Panc1 (cell line): ENCODE measurements around the gene ZDHHC20. TPM values are rescaled to one million over a fixed set of nuclear protein-coding genes. Genes with fewer than 3 reads are reported as not detected.
A peak's percentile ranks its signal among the peaks of the same experiment; 100 is the strongest.

ENCODE experiments used
- ATAC-seq: fragments of 200-7000 bp; cut with Tn5 transposase; 2 replicates; pipeline ENCODE4 v1.9.1; 2020; ENCODE audit warnings: mild to moderate bottlenecking, moderate library complexity
- BruUV-seq: library from RNA; stranded (reverse); fragments of 400-500 nt; replicated peaks from 2 replicates; lab custom pipeline; 2021; lab: Mats Ljungman, UMichigan
- CTCF ChIA-PET: fragments of 300-600 bp; sonication (Branson Sonifier 250); formaldehyde crosslinking; loops from one replicate; lab custom pipeline; 2022; ENCODE audit warnings: antibody characterized with exemption; lab: Charles Lee
- POLR2A ChIA-PET: fragments of 300-600 bp; sonication (Branson Sonifier 250); formaldehyde crosslinking; loops from one replicate; lab custom pipeline; 2022; ENCODE audit warnings: antibody characterized with exemption; lab: Charles Lee
- DNase-seq: peaks from one replicate; pipeline ENCODE4 v3.0.0-alpha.2; 2010; ENCODE audit warnings: low read depth, low spot score
- H3K27ac ChIP-seq: 2 replicates; pipeline ENCODE4 v1.5.1; 2011; ENCODE audit warnings: mild to moderate bottlenecking, low read length, inconsistent platforms
- H3K27me3 ChIP-seq: fragments of 200-500 bp; sonication (Bioruptor generic); 2 replicates; pipeline ENCODE4 v1.6.0; 2014; ENCODE audit warnings: low read length, inconsistent platforms; ENCODE audit not compliant: control insufficient read depth, insufficient read depth
- H3K36me3 ChIP-seq: fragments of 200-500 bp; sonication (Bioruptor generic); 2 replicates; pipeline ENCODE4 v1.5.1; 2014; ENCODE audit warnings: inconsistent platforms, mild to moderate bottlenecking, low read length, moderate library complexity; ENCODE audit not compliant: control insufficient read depth, insufficient read depth
- H3K4me1 ChIP-seq: 2 replicates; pipeline ENCODE4 v1.5.1; 2011; ENCODE audit warnings: inconsistent platforms, mild to moderate bottlenecking, low read length, moderate library complexity; ENCODE audit not compliant: control insufficient read depth, insufficient read depth
- H3K4me3 ChIP-seq, 2 experiments: 2 replicates each; pipeline ENCODE4 v1.5.1; 2011 to 2012; ENCODE audit warnings: low read depth in 2 of 2, low read length in 2 of 2, mild to moderate bottlenecking in 2 of 2, inconsistent platforms in 1 of 2, moderate library complexity in 1 of 2
- H3K9me3 ChIP-seq: fragments of 200-500 bp; sonication (Bioruptor generic); 2 replicates; pipeline ENCODE4 v1.5.1; 2014; ENCODE audit warnings: low read depth, mild to moderate bottlenecking, inconsistent platforms, low read length, moderate library complexity; ENCODE audit not compliant: control insufficient read depth, insufficient read depth
- POLR2AphosphoS5 ChIP-seq: IDR thresholded peaks from 2 replicates; pipeline ENCODE4 v1.6.1; 2012; ENCODE audit warnings: mild to moderate bottlenecking, low read depth, low read length, moderate library complexity
- SIN3A ChIP-seq: IDR thresholded peaks from 2 replicates; pipeline ENCODE4 v1.6.1; 2012; ENCODE audit warnings: low read depth, mild to moderate bottlenecking, low read length, moderate library complexity, borderline replicate concordance; ENCODE audit not compliant: insufficient read depth
- TCF7L2 ChIP-seq: IDR thresholded peaks from 2 replicates; pipeline ENCODE4 v1.6.1; 2011; ENCODE audit warnings: mild to moderate bottlenecking, low read depth, low read length, inconsistent platforms
- in situ Hi-C: cut with HindIII; loops from 2 replicates; pipeline ENCODE4 v1.10.0; 2016; ENCODE audit warnings: low sequenced_read_pairs, low pct_unique_long_range_greater_than_20kb
- intact Hi-C: fragments of 100-400 bp; cut with micrococcal nuclease; formaldehyde crosslinking; loops from one replicate; pipeline ENCODE4 v1.10.0; 2022; ENCODE audit not compliant: unreplicated experiment
- total RNA-seq: library from RNA; stranded (reverse); gene quantifications from one replicate; pipeline ENCODE4 v1.2.1, GENCODE V29; 2021; ENCODE audit not compliant: unreplicated experiment
- TF ChIP-seq, protein P1 (sequence below): fragments of 450-650 bp; IDR thresholded peaks from 2 replicates; pipeline ENCODE4 v1.5.1; 2017; ENCODE audit warnings: mild to moderate bottlenecking
- TF ChIP-seq, protein P2 (sequence below), 2 experiments: IDR thresholded peaks; 2 replicates each; pipeline ENCODE4 v1.6.1; 2011 to 2012; ENCODE audit warnings: low read depth in 2 of 2, control low read depth in 1 of 2, low read length in 1 of 2, mild to moderate bottlenecking in 1 of 2, moderate library complexity in 1 of 2; ENCODE audit not compliant: insufficient read depth in 1 of 2

The ZDHHC20 gene
- total RNA-seq, 1 experiment from 2014 or later = 38.7 TPM

DNA sequence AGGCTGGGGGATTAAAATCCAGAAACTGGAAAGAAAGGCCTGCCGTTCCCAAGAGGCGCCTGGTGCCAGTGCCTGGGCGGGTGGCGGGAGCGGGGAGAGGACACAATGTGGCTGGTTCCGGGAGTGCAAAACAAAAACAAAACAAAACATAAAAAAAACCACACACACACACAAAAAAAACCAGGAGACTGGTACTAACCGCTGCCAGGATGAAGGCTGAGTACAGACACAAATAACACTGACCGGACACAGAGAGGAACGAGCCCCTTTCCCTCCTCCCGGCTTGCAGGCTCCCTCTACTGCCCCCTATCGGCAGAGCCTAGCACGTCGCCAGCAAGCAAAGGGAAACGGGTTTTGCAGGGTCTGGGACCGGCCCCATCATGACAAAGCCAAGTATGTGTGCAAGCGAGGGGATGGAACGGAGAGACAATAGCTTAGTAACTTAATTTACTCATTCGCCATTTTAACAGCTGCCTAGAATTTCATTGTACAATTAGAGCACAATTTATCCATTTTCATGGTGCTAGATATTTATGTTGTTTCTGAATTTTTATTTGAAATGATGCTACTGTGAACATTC is 17.9 kb upstream of the ZDHHC20 start:
- BruUV-seq = no TSS peak
- TF ChIP-seq, protein P1, sequence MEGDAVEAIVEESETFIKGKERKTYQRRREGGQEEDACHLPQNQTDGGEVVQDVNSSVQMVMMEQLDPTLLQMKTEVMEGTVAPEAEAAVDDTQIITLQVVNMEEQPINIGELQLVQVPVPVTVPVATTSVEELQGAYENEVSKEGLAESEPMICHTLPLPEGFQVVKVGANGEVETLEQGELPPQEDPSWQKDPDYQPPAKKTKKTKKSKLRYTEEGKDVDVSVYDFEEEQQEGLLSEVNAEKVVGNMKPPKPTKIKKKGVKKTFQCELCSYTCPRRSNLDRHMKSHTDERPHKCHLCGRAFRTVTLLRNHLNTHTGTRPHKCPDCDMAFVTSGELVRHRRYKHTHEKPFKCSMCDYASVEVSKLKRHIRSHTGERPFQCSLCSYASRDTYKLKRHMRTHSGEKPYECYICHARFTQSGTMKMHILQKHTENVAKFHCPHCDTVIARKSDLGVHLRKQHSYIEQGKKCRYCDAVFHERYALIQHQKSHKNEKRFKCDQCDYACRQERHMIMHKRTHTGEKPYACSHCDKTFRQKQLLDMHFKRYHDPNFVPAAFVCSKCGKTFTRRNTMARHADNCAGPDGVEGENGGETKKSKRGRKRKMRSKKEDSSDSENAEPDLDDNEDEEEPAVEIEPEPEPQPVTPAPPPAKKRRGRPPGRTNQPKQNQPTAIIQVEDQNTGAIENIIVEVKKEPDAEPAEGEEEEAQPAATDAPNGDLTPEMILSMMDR = peak; percentile 94
- TF ChIP-seq SIN3A = no peak
- TF ChIP-seq TCF7L2 = no peak
- TF ChIP-seq, protein P2, sequence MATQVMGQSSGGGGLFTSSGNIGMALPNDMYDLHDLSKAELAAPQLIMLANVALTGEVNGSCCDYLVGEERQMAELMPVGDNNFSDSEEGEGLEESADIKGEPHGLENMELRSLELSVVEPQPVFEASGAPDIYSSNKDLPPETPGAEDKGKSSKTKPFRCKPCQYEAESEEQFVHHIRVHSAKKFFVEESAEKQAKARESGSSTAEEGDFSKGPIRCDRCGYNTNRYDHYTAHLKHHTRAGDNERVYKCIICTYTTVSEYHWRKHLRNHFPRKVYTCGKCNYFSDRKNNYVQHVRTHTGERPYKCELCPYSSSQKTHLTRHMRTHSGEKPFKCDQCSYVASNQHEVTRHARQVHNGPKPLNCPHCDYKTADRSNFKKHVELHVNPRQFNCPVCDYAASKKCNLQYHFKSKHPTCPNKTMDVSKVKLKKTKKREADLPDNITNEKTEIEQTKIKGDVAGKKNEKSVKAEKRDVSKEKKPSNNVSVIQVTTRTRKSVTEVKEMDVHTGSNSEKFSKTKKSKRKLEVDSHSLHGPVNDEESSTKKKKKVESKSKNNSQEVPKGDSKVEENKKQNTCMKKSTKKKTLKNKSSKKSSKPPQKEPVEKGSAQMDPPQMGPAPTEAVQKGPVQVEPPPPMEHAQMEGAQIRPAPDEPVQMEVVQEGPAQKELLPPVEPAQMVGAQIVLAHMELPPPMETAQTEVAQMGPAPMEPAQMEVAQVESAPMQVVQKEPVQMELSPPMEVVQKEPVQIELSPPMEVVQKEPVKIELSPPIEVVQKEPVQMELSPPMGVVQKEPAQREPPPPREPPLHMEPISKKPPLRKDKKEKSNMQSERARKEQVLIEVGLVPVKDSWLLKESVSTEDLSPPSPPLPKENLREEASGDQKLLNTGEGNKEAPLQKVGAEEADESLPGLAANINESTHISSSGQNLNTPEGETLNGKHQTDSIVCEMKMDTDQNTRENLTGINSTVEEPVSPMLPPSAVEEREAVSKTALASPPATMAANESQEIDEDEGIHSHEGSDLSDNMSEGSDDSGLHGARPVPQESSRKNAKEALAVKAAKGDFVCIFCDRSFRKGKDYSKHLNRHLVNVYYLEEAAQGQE (IDR thresholded peaks at IDR 0.05; ENCODE audit: insufficient read depth in 1 of 2, low read depth in 2 of 2, low read length in 1 of 2) = no peak
- in situ Hi-C loops (no loop called here), intact Hi-C loops (no loop called here)
- H3K4me1 ChIP-seq = peaks cover 4% of the 10 kb centered on the region
- no peak overlapping the region for H3K27ac ChIP-seq
- POLR2A ChIA-PET = no interaction called here
- no peaks in the 10 kb centered on the region for H3K36me3 ChIP-seq
- no peaks in the 10 kb centered on the region for H3K9me3 ChIP-seq
- no peaks in the 10 kb centered on the region for H3K27me3 ChIP-seq
- DNase-seq (peak; percentile 42), ATAC-seq (peak; percentile 73)
- CTCF ChIA-PET = interaction anchor here (0.6 to 2.5 kb wide), 4 partner anchors 17 to 299 kb away, joined by 3 to 8 read pairs (median 6); no protein-coding TSS in a partner anchor
- H3K4me3 ChIP-seq = peak overlapping the region; percentile 33 to 36

DNA sequence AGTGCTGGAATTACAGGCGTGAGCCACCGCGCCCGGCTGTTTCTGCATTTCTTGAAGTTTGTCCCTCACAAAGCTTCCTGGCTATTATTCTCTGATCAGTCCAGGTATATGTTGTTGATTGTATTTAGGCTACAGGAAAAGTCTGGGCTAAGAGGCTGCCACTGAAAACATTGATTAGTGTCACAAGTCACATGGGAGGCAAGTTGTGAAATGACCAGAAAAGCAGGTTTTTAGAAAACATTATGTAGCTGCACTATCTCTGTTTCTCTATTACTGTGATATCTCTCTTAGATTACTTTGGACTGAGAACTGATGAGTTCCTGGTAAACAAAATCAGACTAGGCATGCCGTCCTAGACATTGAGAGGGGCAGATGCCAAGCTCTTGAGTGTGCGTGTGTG is 16.0 kb upstream of the ZDHHC20 start:
- Histone ChIP-seq H3K27me3 (no peaks in the 10 kb centered on the region), H3K36me3 (no peaks in the 10 kb centered on the region), H3K9me3 (no peaks in the 10 kb centered on the region), H3K4me3 (no peak overlapping the region), H3K27ac (no peak overlapping the region), H3K4me1 (peaks cover 4% of the 10 kb centered on the region)
- DNase-seq (no peak), ATAC-seq (no peak)
- CTCF ChIA-PET = no interaction called here
- no TSS peak for BruUV-seq
- TF ChIP-seq, protein P2 (IDR thresholded peaks at IDR 0.05; ENCODE audit: insufficient read depth in 1 of 2, low read depth in 2 of 2, low read length in 1 of 2) = no peak
- TF ChIP-seq SIN3A = no peak
- TF ChIP-seq, protein P1 = no peak
- TF ChIP-seq POLR2AphosphoS5 = no peak
- no peak for TF ChIP-seq TCF7L2
- intact Hi-C loops (no loop called here), in situ Hi-C loops (no loop called here)
- POLR2A ChIA-PET = no interaction called here
